Psoas muscle (tissue), 8 donors: ENCODE results near the gene USP20. TPM values are rescaled to one million over a fixed set of nuclear protein-coding genes. Genes with fewer than 3 reads are reported as not detected.

Source experiments
- ATAC-seq, 4 donors: fragments of 200-7000 bp; cut with Tn5 transposase; one replicate each; pipeline ENCODE4 v1.9.1; 2020; ENCODE audit warnings: moderate library complexity in 3 of 4, mild to moderate bottlenecking in 2 of 4
- DNase-seq, 2 donors: peaks; one replicate each; pipeline ENCODE4 v3.0.0-alpha.2; 2020
- H3K27ac ChIP-seq: fragments of 200-600 bp; one replicate; pipeline ENCODE4 v1.8.0; 2022
- H3K27me3 ChIP-seq, 3 donors: fragments of 200-600 bp in 1 of 3; one replicate each; pipeline versions ENCODE4 v1.6.1 to v1.8.0; 2013 to 2022; ENCODE audit warnings: low read length in 2 of 3, mild to moderate bottlenecking in 2 of 3, moderate library complexity in 1 of 3; ENCODE audit not compliant: insufficient read depth in 3 of 3
- H3K36me3 ChIP-seq, 2 donors: fragments of 200-600 bp in 1 of 2; one replicate each; pipeline versions ENCODE4 v1.6.1 to v1.8.0; 2013 to 2022; ENCODE audit warnings: low read depth in 1 of 2, mild to moderate bottlenecking in 1 of 2, moderate library complexity in 1 of 2; ENCODE audit not compliant: insufficient read depth in 1 of 2
- H3K4me1 ChIP-seq: fragments of 200-600 bp; one replicate; pipeline ENCODE4 v1.8.0; 2022
- H3K4me3 ChIP-seq: fragments of 200-600 bp; one replicate; pipeline ENCODE4 v1.8.0; 2022; ENCODE audit warnings: mild to moderate bottlenecking
- H3K9me3 ChIP-seq: fragments of 200-600 bp; one replicate; pipeline ENCODE4 v1.8.0; 2022
- WGBS, 3 donors: extraction: QIAGEN DNeasy Blood & Tissue Kit; methylation state at CpG; one replicate each; pipeline versions ENCODE4 v1.1.6 to v1.1.7; 2013; 5-methylcytosine and 5-hydroxymethylcytosine counted together
- intact Hi-C, 2 donors: fragments of 100-400 bp; cut with DNase I; formaldehyde crosslinking; loops; one replicate each; pipeline versions ENCODE4 v1.11.0 to v1.14.2; 2022
- polyA plus RNA-seq, 3 donors: library from polyadenylated mRNA; stranded (reverse); fragments of 200-250 nt; gene quantifications; one replicate each; pipeline ENCODE4 v1.2.3, GENCODE V29; 2013
- total RNA-seq, 4 donors: library from RNA; stranded (reverse); fragmentation: NEBNext Ultra II Directional in 2 of 4; extraction: Animal tissue kit (Norgen Biotek cat#: 25700) in 2 of 4; gene quantifications; one replicate each; pipeline versions ENCODE4 v1.2.1 to v1.2.4, GENCODE V29; 2021 to 2023
- TF ChIP-seq, protein P1 (sequence below): fragments of 200-600 bp; IDR thresholded peaks from one replicate; pipeline ENCODE4 v1.8.0; 2022; ENCODE audit warnings: antibody characterized with exemption
- donor health status: healthy with polysubstance abuse.
- donor health status: DM: no; HTN: no; CAD: no; lungs with moderate emphysema.
- donor health status: Bipolar disorder and iron deficiency.
- donor health status: healthy.
- donor health status: DM: yes; HTN: yes; CAD: no.
- donor health status: DM: no; HTN: no; CAD: no.
- donor health status: DM: no; HTN: no; CAD: no.
- donor health status: DM: yes; HTN: yes; CAD: no.

USP20 gene
- total and polyA plus RNA-seq, 7 donors: 9.5 to 18.4 (median 15.2) TPM

DNA sequence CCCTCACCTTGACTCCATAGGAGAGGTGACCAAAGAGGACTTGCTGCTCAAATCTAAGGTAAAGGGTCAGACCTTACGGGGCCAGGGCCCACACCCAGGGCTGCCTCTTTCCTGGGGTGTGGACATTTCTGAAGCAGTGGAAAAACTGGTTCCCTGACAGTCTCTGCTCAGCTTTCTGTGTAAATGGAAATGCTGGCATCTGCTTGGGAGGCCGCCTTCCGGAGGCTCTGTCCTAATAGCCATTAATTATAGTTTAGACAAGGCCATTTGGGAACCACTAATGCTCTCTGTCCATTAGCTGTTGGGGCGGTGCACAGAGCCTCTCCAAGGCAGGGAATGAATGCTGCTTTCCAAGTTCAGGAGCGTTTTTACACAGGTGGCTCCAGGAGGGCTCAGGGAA, 17.3 kb downstream of the USP20 start:
- Histone ChIP-seq H3K27ac (no peak overlapping the region), H3K4me3 (no peak overlapping the region), H3K4me1 (no peaks in the 10 kb centered on the region), H3K36me3 (peaks cover 0 to 79% of the 10 kb centered on the region in 2 donors), H3K9me3 (no peaks in the 10 kb centered on the region), H3K27me3 (no peaks in the 10 kb centered on the region)
- TF ChIP-seq, protein P1, sequence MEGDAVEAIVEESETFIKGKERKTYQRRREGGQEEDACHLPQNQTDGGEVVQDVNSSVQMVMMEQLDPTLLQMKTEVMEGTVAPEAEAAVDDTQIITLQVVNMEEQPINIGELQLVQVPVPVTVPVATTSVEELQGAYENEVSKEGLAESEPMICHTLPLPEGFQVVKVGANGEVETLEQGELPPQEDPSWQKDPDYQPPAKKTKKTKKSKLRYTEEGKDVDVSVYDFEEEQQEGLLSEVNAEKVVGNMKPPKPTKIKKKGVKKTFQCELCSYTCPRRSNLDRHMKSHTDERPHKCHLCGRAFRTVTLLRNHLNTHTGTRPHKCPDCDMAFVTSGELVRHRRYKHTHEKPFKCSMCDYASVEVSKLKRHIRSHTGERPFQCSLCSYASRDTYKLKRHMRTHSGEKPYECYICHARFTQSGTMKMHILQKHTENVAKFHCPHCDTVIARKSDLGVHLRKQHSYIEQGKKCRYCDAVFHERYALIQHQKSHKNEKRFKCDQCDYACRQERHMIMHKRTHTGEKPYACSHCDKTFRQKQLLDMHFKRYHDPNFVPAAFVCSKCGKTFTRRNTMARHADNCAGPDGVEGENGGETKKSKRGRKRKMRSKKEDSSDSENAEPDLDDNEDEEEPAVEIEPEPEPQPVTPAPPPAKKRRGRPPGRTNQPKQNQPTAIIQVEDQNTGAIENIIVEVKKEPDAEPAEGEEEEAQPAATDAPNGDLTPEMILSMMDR: no peak
- no peak for ATAC-seq
- no peak for DNase-seq
- WGBS, 3 donors: 74 to 86% (median 85%) methylated on average over 5 of the region's 5 CpGs
- intact Hi-C loops: no loop called here

DNA sequence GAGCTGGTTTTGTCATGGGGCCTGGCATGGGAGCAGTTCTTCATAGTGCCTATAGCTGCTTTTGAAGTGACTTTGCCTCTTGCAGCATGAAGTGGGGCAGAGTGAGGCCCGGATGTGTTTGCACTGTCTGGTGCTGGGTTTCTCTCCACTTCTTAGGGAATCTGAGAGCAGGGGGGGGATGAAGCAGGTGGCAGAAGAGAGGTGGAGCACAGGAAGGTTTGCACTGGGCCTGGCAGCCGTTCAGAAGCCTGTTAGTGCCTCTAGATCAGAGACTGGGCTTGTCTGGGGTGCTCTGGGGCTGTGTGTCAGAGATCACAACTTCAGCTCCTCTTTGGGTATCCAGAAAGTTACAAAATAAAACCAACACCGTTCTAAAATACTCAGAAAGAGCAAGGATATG, 18.4 kb downstream of the USP20 start:
- Histone ChIP-seq H3K4me1 (no peaks in the 10 kb centered on the region), H3K9me3 (no peaks in the 10 kb centered on the region), H3K36me3 (peaks cover 0 to 89% of the 10 kb centered on the region in 2 donors), H3K27ac (no peak overlapping the region), H3K4me3 (no peak overlapping the region), H3K27me3 (no peaks in the 10 kb centered on the region)
- intact Hi-C loops: no loop called here
- DNase-seq: no peak
- 54 to 88% (median 59%) methylated on average over 3 of the region's 3 CpGs for WGBS, 3 donors
- no peak for ATAC-seq
- TF ChIP-seq, protein P1: no peak

DNA sequence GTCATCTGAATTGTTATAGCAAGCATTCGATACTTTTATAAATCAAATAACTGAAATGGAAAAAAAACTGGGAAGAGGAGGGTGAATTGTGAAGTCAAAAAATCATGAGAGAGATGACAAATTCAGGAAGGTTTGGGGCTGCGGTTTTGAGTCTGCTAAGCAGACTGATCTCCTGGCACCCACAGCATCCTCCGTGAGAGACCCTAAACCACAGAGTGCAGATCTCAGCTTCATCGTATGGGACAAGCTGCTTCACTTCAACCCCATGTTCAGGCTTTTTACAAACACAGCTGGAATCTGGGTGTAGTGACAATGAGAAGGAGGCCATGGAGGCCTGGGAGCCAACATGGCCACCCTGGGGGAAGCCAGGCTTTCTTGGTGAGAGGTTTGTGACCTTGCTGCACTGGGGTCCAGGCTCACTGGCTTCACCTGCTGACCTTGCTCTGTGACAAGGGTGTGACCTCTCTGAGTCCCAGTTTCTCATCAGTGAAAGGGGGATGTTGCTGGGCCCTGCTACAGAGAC, 19.4 kb downstream of the USP20 start:
- H3K9me3 ChIP-seq: no peaks in the 10 kb centered on the region
- TF ChIP-seq, protein P1: no peak
- no peaks in the 10 kb centered on the region for H3K4me1 ChIP-seq
- H3K36me3 ChIP-seq: peaks cover 0 to 95% of the 10 kb centered on the region in 2 donors
- no peak for DNase-seq
- WGBS, 3 donors: 92 to 96% (median 95%) methylated on average over 4 of the region's 4 CpGs
- no peak overlapping the region for H3K27ac ChIP-seq
- H3K27me3 ChIP-seq: no peaks in the 10 kb centered on the region
- intact Hi-C loops: no loop called here
- H3K4me3 ChIP-seq: no peak overlapping the region
- no peak for ATAC-seq

DNA sequence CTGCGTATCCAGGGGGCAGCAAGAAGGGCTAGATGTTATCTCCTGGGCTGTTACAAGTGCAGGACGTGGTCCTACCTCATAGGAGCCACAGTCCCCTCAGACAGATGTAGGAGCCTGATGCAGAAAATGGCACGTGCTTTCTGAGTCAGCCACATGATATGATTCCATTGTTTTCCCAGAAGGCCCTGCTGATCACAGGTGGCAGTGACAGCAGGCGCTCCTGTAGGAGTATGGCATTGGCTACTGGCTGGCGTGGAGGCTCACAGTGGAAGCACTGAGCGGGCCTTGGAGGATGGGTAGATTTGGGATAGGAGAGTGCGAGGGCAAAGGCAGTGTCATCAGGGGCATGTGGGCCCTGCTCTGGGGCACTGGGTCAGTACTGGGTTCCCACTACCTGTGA, 21.9 kb downstream of the USP20 start:
- intact Hi-C loops: no loop called here
- no peak overlapping the region for H3K27ac ChIP-seq

More for the DNA sequence above, 21.9 kb downstream of the USP20 start:
- 88 to 93% (median 92%) methylated on average over 7 of the region's 7 CpGs for WGBS, 3 donors
- Histone ChIP-seq H3K27me3 (no peaks in the 10 kb centered on the region), H3K4me3 (no peak overlapping the region), H3K4me1 (no peaks in the 10 kb centered on the region), H3K9me3 (no peaks in the 10 kb centered on the region), H3K36me3 (peaks cover 0 to 94% of the 10 kb centered on the region in 2 donors)
- DNase-seq (peak in 1 of 2 donors; percentile 41), ATAC-seq (no peak)
- TF ChIP-seq, protein P1: no peak
